Esophagus (tissue), 2 donors: ENCODE results near the gene RIPOR1. TPM values are rescaled to one million over a fixed set of nuclear protein-coding genes. Genes with fewer than 3 reads are reported as not detected.

ENCODE experiments used
- H3K27ac ChIP-seq, 2 donors: one replicate each; pipeline ENCODE4 v1.5.1; 2013; ENCODE audit warnings: low read depth in 2 of 2, mild to moderate bottlenecking in 2 of 2, inconsistent platforms in 1 of 2, low read length in 1 of 2, moderate library complexity in 1 of 2
- H3K27me3 ChIP-seq, 2 donors: one replicate each; pipeline ENCODE4 v1.6.1; 2013; ENCODE audit warnings: low read length in 2 of 2, control low read depth in 1 of 2, mild to moderate bottlenecking in 1 of 2; ENCODE audit not compliant: insufficient read depth in 2 of 2, control insufficient read depth in 1 of 2
- H3K36me3 ChIP-seq, 2 donors: one replicate each; pipeline ENCODE4 v1.6.1; 2013; ENCODE audit warnings: low read length in 1 of 2; ENCODE audit not compliant: control insufficient read depth in 2 of 2, insufficient read depth in 2 of 2
- H3K4me1 ChIP-seq, 2 donors: one replicate each; pipeline ENCODE4 v1.6.1; 2013; ENCODE audit warnings: low read length in 1 of 2; ENCODE audit not compliant: control insufficient read depth in 2 of 2, insufficient read depth in 2 of 2
- H3K4me3 ChIP-seq, 2 donors: one replicate each; pipeline ENCODE4 v1.5.1; 2013; ENCODE audit warnings: low read length in 2 of 2, mild to moderate bottlenecking in 2 of 2, low read depth in 1 of 2, moderate library complexity in 1 of 2
- H3K9me3 ChIP-seq, 2 donors: one replicate each; pipeline ENCODE4 v1.6.1; 2013; ENCODE audit warnings: mild to moderate bottlenecking in 2 of 2, low read depth in 1 of 2, low read length in 1 of 2, moderate library complexity in 1 of 2; ENCODE audit not compliant: control insufficient read depth in 2 of 2, insufficient read depth in 1 of 2
- WGBS, 2 donors: extraction: QIAGEN DNeasy Blood & Tissue Kit; methylation state at CpG; one replicate each; pipeline ENCODE4 v1.1.7; 2013; 5-methylcytosine and 5-hydroxymethylcytosine counted together
- polyA plus RNA-seq, 2 donors: library from polyadenylated mRNA; stranded (reverse); fragments of 200-250 nt; gene quantifications; one replicate each; pipeline ENCODE4 v1.2.3, GENCODE V29; 2013
- donor health status: healthy with polysubstance abuse.
- donor health status: Bipolar disorder and iron deficiency.

RIPOR1 gene
- polyA plus RNA-seq, 2 donors = 12.7 to 14.9 TPM

DNA sequence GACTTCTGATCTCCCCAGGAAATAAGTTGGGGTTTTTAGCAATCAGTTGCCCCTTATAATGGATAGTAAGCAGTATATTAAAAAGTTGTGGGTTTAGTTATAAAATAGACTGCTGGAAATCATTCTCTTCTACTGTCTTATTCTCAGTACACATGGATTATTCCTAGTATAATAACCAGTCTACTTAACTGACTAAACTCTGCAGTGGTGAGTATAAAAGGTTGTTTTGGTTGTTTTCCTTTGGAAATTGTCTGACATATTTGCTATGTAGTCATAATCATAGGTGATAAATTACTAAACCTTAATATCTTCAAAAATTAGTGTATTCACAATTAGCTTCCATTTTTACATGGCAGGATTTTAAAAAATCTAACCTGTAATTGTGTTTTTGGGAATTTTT lies 65.1 kb downstream of the RIPOR1 start:
- H3K4me3 ChIP-seq = no peak overlapping the region
- no peak overlapping the region for H3K27ac ChIP-seq
- no peaks in the 10 kb centered on the region for H3K36me3 ChIP-seq
- no peaks in the 10 kb centered on the region for H3K9me3 ChIP-seq
- no peaks in the 10 kb centered on the region for H3K27me3 ChIP-seq
- no peaks in the 10 kb centered on the region for H3K4me1 ChIP-seq

DNA sequence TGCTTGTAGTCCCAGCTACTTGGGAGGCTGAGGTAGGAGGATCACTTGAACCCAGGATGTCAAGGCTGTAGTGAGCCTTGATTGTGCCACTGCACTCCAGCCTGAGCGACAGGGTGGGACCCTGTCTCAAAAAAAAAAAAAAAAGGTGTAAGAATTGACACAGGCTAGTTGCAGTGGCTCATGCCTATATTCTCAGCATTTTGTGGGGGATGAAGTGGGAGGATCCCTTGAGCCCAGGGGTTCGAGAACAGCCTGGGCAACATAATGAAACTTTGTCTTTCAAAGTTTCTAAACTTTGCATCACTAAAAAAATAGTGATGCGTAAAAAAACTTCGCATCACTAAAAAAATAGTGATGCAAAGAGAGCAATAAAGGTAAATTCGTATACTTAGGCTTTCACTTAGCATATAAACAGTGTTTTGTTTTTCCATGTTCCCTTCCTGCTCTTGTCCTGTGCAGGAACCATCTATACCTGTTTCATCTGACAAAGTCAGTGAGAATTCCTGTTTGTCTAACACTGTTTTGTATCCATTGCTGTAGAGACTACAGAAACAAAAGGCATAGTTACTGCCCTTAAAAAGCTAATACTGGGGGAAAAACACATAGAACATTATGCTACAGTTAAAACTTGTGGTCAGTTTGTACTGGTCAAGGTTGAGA lies 65.8 kb downstream of the RIPOR1 start:
- no peaks in the 10 kb centered on the region for H3K4me1 ChIP-seq
- peaks cover 0 to 3% of the 10 kb centered on the region in 2 donors for H3K36me3 ChIP-seq
- no peak overlapping the region for H3K27ac ChIP-seq
- no peaks in the 10 kb centered on the region for H3K27me3 ChIP-seq
- no peak overlapping the region for H3K4me3 ChIP-seq
- H3K9me3 ChIP-seq = no peaks in the 10 kb centered on the region
- 91% methylated on average over 5 of the region's 5 CpGs for WGBS, 2 donors

DNA sequence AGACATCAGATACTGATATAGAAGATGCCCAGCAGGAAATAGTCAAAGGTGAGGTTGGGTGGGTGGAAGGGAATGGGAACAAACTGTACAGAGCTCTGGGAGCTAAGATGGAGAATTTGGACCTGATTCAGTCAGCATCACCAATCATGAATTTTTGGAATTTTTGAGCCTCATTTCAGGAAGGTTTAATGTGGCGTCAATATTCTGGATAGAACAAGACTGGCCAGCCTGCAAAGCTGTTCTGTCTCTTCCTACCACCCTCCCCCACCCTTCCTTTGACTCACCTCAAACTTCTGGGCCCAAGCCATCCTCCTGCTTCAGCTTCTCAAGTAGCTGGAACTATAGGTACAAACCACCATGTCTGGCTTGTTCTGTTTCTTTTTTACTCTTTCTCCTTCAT lies 66.3 kb downstream of the RIPOR1 start:
- H3K27ac ChIP-seq = peak overlapping the region in 1 of 2 donors; percentile 15
- WGBS, 2 donors = 37 to 56% methylated on average over 1 of the region's 1 CpG

More for the DNA sequence above, 66.3 kb downstream of the RIPOR1 start:
- Histone ChIP-seq H3K9me3 (no peaks in the 10 kb centered on the region), H3K4me3 (no peak overlapping the region), H3K27me3 (no peaks in the 10 kb centered on the region), H3K36me3 (peaks cover 0 to 3% of the 10 kb centered on the region in 2 donors), H3K4me1 (no peaks in the 10 kb centered on the region)

Other genes with a start within 250 kb of the RIPOR1 start
- gene PLEKHG4, start 249.3 kb upstream of the RIPOR1 start, polyA plus RNA-seq = 10 to 100 TPM in 1 of 2 donors, 1 to 10 TPM in 1; 8.9 to 13.3 TPM
- gene KCTD19, start 202.1 kb upstream of the RIPOR1 start, polyA plus RNA-seq = not detected
- gene LRRC36, start 202.0 kb upstream of the RIPOR1 start, polyA plus RNA-seq = under 1 TPM in 1 of 2 donors, not detected in 1; 0.02 TPM
- 10 to 100 TPM; 15.2 to 39.0 TPM for gene TPPP3, start 135.3 kb upstream of the RIPOR1 start, polyA plus RNA-seq
- 1 to 10 TPM; 3.3 to 4.7 TPM for gene ZDHHC1, start 112.4 kb upstream of the RIPOR1 start, polyA plus RNA-seq
- 10 to 100 TPM; 10.7 to 15.2 TPM for gene HSD11B2, start 97.7 kb upstream of the RIPOR1 start, polyA plus RNA-seq
- gene ATP6V0D1, start 47.7 kb upstream of the RIPOR1 start, polyA plus RNA-seq = 10 to 100 TPM; 17.0 to 78.1 TPM
- gene AGRP, start 45.3 kb upstream of the RIPOR1 start, polyA plus RNA-seq = not detected
- gene CTCF, start 33.7 kb downstream of the RIPOR1 start, polyA plus RNA-seq = 10 to 100 TPM; 16.9 to 21.3 TPM
- gene CARMIL2, start 116.3 kb downstream of the RIPOR1 start, polyA plus RNA-seq = 1 to 10 TPM; 1.2 to 4.3 TPM
- gene ACD, start 131.4 kb downstream of the RIPOR1 start, polyA plus RNA-seq = 10 to 100 TPM in 1 of 2 donors, 1 to 10 TPM in 1; 6.7 to 10.3 TPM
- gene PARD6A, start 132.1 kb downstream of the RIPOR1 start, polyA plus RNA-seq = 1 to 10 TPM; 1.2 to 1.7 TPM
- gene ENKD1, start 137.9 kb downstream of the RIPOR1 start, polyA plus RNA-seq = 10 to 100 TPM; 10.6 to 16.0 TPM
- gene C16orf86, start 138.0 kb downstream of the RIPOR1 start, polyA plus RNA-seq = 1 to 10 TPM; 1.8 to 2.0 TPM
- 10 to 100 TPM; 36.8 to 49.6 TPM for gene GFOD2, start 190.5 kb downstream of the RIPOR1 start, polyA plus RNA-seq